Mesodermal cell (in vitro differentiated cells): ENCODE measurements around the gene UNCX.
"Not testable (repeated sequence)": the region's sequence is repeated elsewhere in the genome, so short reads cannot be mapped to it uniquely, and the experiment has no call there.

Source experiments
- H3K27ac ChIP-seq: 2 replicates; pipeline ENCODE4 v1.7.0; 2013; ENCODE audit warnings: mild to moderate bottlenecking, low read depth, low read length, moderate library complexity; ENCODE audit not compliant: severe bottlenecking
- H3K36me3 ChIP-seq: 2 replicates; pipeline ENCODE4 v1.7.1; 2013; ENCODE audit warnings: mild to moderate bottlenecking, low read length, moderate library complexity; ENCODE audit not compliant: control insufficient read depth, insufficient read depth
- H3K4me1 ChIP-seq: one replicate; pipeline ENCODE4 v1.7.1; 2013; ENCODE audit warnings: mild to moderate bottlenecking, low read length; ENCODE audit not compliant: insufficient read depth, control insufficient read depth, poor library complexity, severe bottlenecking
- H3K4me3 ChIP-seq: 2 replicates; pipeline ENCODE4 v1.7.0; 2013; ENCODE audit warnings: low read length, control low read depth, mild to moderate bottlenecking; ENCODE audit not compliant: insufficient read depth, poor library complexity, severe bottlenecking; ENCODE audit errors: extremely low read depth
- H3K9me3 ChIP-seq: 2 replicates; pipeline ENCODE4 v1.7.1; 2013; ENCODE audit warnings: mild to moderate bottlenecking, low read length, moderate library complexity; ENCODE audit not compliant: control insufficient read depth
- WGBS, 2 experiments: methylation state at CpG; one replicate each; pipeline ENCODE4 v1.1.5; 2013; ENCODE audit warnings: missing lambda C conversion rate in 2 of 2; ENCODE audit not compliant: insufficient coverage in 2 of 2; 5-methylcytosine and 5-hydroxymethylcytosine counted together

The UNCX gene

GRCh38 chr7:1272136-1272535 is 39.5 kb downstream of the UNCX start:
- not testable (repeated sequence) for H3K9me3 ChIP-seq, H3K27ac ChIP-seq, H3K4me1 ChIP-seq

GRCh38 chr7:1274121-1274875 is 41.6 kb downstream of the UNCX start:
- H3K9me3 ChIP-seq = peaks cover 4% of the 10 kb centered on the region
- H3K27ac ChIP-seq = no peak overlapping the region
- 84 to 87% methylated on average over 10 to 19 of the region's 30 CpGs for WGBS, 2 experiments
- H3K4me3 ChIP-seq = no peak overlapping the region
- no peaks in the 10 kb centered on the region for H3K4me1 ChIP-seq
- H3K36me3 ChIP-seq = no peaks in the 10 kb centered on the region

More at GRCh38 chr7:1272136-1272535, 39.5 kb downstream of the UNCX start:
- not testable (repeated sequence) for H3K4me3 ChIP-seq, H3K36me3 ChIP-seq

- Histone ChIP-seq H3K27ac (no peak overlapping the region), H3K4me1 (no peaks in the 10 kb centered on the region)
- 75 to 85% methylated on average over 12 to 16 of the region's 18 CpGs for WGBS, 2 experiments
These were observed 42.3 kb downstream of the UNCX start for GRCh38 chr7:1274876-1275375.

GRCh38 chr7:1275451-1276381 is 43.0 kb downstream of the UNCX start:
- Histone ChIP-seq H3K27ac (no peak overlapping the region), H3K4me1 (no peaks in the 10 kb centered on the region), H3K4me3 (no peak overlapping the region), H3K9me3 (peaks cover 4% of the 10 kb centered on the region), H3K36me3 (no peaks in the 10 kb centered on the region)
- 81% methylated on average over 55 to 57 of the region's 61 CpGs for WGBS, 2 experiments

More at GRCh38 chr7:1274876-1275375, 42.3 kb downstream of the UNCX start:
- Histone ChIP-seq H3K36me3 (no peaks in the 10 kb centered on the region), H3K4me3 (no peak overlapping the region), H3K9me3 (peaks cover 4% of the 10 kb centered on the region)

GRCh38 chr7:1276626-1277175 is 44.0 kb downstream of the UNCX start:
- Histone ChIP-seq H3K27ac (no peak overlapping the region), H3K4me3 (no peak overlapping the region), H3K9me3 (peaks cover 4% of the 10 kb centered on the region), H3K36me3 (no peaks in the 10 kb centered on the region), H3K4me1 (no peaks in the 10 kb centered on the region)
- whole genome bisulfite sequencing, 2 experiments = 90 to 94% methylated on average over 10 of the region's 10 CpGs

DNA sequence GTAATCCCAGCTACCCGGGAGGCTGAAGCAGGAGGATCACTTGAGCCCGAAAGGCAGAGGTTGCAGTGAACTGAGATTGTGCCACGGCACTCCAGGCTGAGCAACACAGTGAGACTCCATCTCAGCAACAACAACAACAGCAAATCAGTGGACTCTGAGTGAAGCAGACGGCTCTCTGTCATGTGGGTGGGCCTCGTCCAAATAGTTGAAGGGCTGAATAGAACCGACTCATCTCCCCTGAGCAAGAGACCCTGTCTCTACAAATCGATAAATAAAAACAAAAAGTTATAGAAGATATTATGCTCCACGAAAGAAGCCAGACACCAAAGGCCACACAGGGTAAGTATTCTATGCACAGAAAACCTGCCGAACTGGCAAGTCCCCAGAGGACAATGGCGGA is 45.9 kb downstream of the UNCX start:
- no peaks in the 10 kb centered on the region for H3K36me3 ChIP-seq
- H3K27ac ChIP-seq = no peak overlapping the region
- H3K4me1 ChIP-seq = no peaks in the 10 kb centered on the region
- WGBS, 2 experiments = 84 to 94% methylated on average over 4 to 10 of the region's 10 CpGs
- H3K9me3 ChIP-seq = no peaks in the 10 kb centered on the region
- H3K4me3 ChIP-seq = no peak overlapping the region

DNA sequence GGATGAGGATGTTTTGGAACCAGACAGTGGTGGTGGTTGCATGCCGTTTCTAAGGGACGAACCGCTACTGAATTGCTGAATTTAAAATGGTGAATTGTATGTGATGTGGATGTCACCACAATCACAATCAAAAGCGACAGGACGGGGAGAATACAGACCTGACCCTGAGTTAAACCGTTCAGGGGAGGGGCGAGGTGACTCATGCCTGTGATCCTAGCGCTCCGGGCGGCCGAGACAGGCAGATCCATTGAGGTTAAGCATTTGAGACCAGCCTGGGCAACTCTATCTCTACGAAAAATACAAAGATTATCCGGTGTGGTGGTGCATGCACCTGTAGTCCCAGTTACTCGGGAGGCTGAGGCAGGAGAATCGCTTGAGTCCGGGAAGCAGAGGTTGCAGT is 46.4 kb downstream of the UNCX start:
- WGBS, 2 experiments = 61 to 64% methylated on average over 16 of the region's 16 CpGs
- Histone ChIP-seq H3K27ac (no peak overlapping the region), H3K9me3 (no peaks in the 10 kb centered on the region), H3K4me3 (no peak overlapping the region), H3K36me3 (no peaks in the 10 kb centered on the region), H3K4me1 (no peaks in the 10 kb centered on the region)

DNA sequence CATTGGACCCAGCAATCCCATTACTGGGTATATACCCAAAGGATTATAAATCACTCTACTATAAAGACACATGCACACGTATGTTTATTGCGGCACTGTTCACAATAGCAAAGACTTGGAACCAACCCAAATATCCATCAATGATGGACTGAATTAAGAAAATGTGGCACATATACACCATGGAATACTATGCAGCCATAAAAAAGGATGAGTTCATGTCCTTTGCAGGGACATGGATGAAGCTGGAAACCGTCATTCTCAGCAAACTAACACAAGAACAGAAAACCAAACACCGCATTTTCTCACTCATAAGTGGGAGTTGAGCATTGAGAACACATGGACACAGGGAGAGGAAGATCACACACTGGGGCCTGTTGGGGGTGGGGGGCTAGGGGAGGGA is 47.2 kb downstream of the UNCX start:
- not testable (repeated sequence) for H3K4me3 ChIP-seq, H3K27ac ChIP-seq, H3K36me3 ChIP-seq, H3K4me1 ChIP-seq, H3K9me3 ChIP-seq
- no CpG with 5 or more reads among the region's 4 CpGs for WGBS, 2 experiments

GRCh38 chr7:1281068-1281467 is 48.4 kb downstream of the UNCX start:
- 68 to 78% methylated on average over 5 to 9 of the region's 13 CpGs for WGBS, 2 experiments
- Histone ChIP-seq H3K36me3 (no peaks in the 10 kb centered on the region), H3K4me1 (no peaks in the 10 kb centered on the region), H3K27ac (no peak overlapping the region), H3K4me3 (no peak overlapping the region), H3K9me3 (no peaks in the 10 kb centered on the region)

DNA sequence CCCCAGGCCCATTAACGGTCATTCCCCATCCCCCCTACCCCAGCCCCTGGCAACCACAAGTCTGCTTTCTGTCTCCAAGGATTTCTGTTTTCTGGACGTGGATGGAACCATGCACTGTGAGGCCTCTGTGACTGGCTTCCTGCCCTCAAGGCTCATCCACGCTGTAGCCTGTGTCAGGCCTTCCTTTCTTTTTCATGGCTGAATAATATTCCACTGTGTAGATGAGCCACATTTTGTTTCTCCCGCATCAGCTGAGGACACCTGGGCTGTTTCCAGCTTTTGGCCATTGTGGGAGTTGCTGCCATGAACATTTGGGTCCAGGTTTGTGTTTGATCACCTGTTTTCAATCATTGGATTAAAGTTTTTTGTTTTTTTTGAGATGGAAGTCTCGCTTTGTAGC is 50.0 kb downstream of the UNCX start:
- 85 to 97% methylated on average over 4 to 5 of the region's 5 CpGs for WGBS, 2 experiments
- H3K27ac ChIP-seq = no peak overlapping the region
- H3K36me3 ChIP-seq = no peaks in the 10 kb centered on the region
- no peaks in the 10 kb centered on the region for H3K4me1 ChIP-seq
- no peak overlapping the region for H3K4me3 ChIP-seq
- no peaks in the 10 kb centered on the region for H3K9me3 ChIP-seq
